ENCODE measurements around the gene FKBP9.

Gene FKBP9

GRCh38 chr7:32957326-32958045, at the start of gene FKBP9:
Gene FKBP9 (plus strand): TSS chr7:32957440. CDS start chr7:32957574, 134 bp downstream.
- TF ChIP-seq GATA2 (IDR thresholded peaks at IDR 0.05; ENCODE audit: low read depth, low read length) (no peak), GATA3 (IDR thresholded peaks at IDR 0.05; ENCODE audit: low read depth, low read length) (no peak)

- TF ChIP-seq GATA2 (IDR thresholded peaks at IDR 0.05; ENCODE audit: low read depth, low read length): no peak
Measured at GRCh38 chr7:32910195-32910594, 47.0 kb upstream of the FKBP9 start.

GRCh38 chr7:32914184-32914583, 43.1 kb upstream of the FKBP9 start:
- TF ChIP-seq GATA2 (IDR thresholded peaks at IDR 0.05; ENCODE audit: low read depth, low read length): no peak

GRCh38 chr7:32915041-32915536, 42.2 kb upstream of the FKBP9 start:
- TF ChIP-seq GATA3 (IDR thresholded peaks at IDR 0.05; ENCODE audit: low read depth, low read length) (no peak), GATA2 (IDR thresholded peaks at IDR 0.05; ENCODE audit: low read depth, low read length) (no peak)

GRCh38 chr7:32916006-32916405, 41.2 kb upstream of the FKBP9 start:
- no peak for TF ChIP-seq GATA2 (IDR thresholded peaks at IDR 0.05; ENCODE audit: low read depth, low read length)
- no peak for TF ChIP-seq GATA3 (IDR thresholded peaks at IDR 0.05; ENCODE audit: low read depth, low read length)

GRCh38 chr7:32921896-32922295, 35.3 kb upstream of the FKBP9 start:
- no peak for TF ChIP-seq GATA2 (IDR thresholded peaks at IDR 0.05; ENCODE audit: low read depth, low read length)
- no peak for TF ChIP-seq GATA3 (IDR thresholded peaks at IDR 0.05; ENCODE audit: low read depth, low read length)

- TF ChIP-seq GATA3 (IDR thresholded peaks at IDR 0.05; ENCODE audit: low read depth, low read length): no peak
- no peak for TF ChIP-seq GATA2 (IDR thresholded peaks at IDR 0.05; ENCODE audit: low read depth, low read length)
Measured at GRCh38 chr7:32928785-32929298, 28.4 kb upstream of the FKBP9 start.

GRCh38 chr7:32929430-32930143, 27.7 kb upstream of the FKBP9 start:
- no peak for TF ChIP-seq GATA2 (IDR thresholded peaks at IDR 0.05; ENCODE audit: low read depth, low read length)
- no peak for TF ChIP-seq GATA3 (IDR thresholded peaks at IDR 0.05; ENCODE audit: low read depth, low read length)

GRCh38 chr7:32930378-32930777, 26.9 kb upstream of the FKBP9 start:
- TF ChIP-seq GATA2 (IDR thresholded peaks at IDR 0.05; ENCODE audit: low read depth, low read length) (no peak), GATA3 (IDR thresholded peaks at IDR 0.05; ENCODE audit: low read depth, low read length) (no peak)

GRCh38 chr7:32935558-32935957, 21.7 kb upstream of the FKBP9 start:
- TF ChIP-seq GATA3 (IDR thresholded peaks at IDR 0.05; ENCODE audit: low read depth, low read length): no peak
- TF ChIP-seq GATA2 (IDR thresholded peaks at IDR 0.05; ENCODE audit: low read depth, low read length): no peak

- TF ChIP-seq GATA2 (IDR thresholded peaks at IDR 0.05; ENCODE audit: low read depth, low read length) (no peak), GATA3 (IDR thresholded peaks at IDR 0.05; ENCODE audit: low read depth, low read length) (no peak)
Measured at GRCh38 chr7:32936689-32937088, 20.6 kb upstream of the FKBP9 start.

GRCh38 chr7:32937344-32938174, 19.7 kb upstream of the FKBP9 start:
- TF ChIP-seq GATA2 (IDR thresholded peaks at IDR 0.05; ENCODE audit: low read depth, low read length): no peak
- TF ChIP-seq GATA3 (IDR thresholded peaks at IDR 0.05; ENCODE audit: low read depth, low read length): no peak

- TF ChIP-seq GATA3 (IDR thresholded peaks at IDR 0.05; ENCODE audit: low read depth, low read length): no peak
- TF ChIP-seq GATA2 (IDR thresholded peaks at IDR 0.05; ENCODE audit: low read depth, low read length): no peak
Measured at GRCh38 chr7:32941181-32941580, 16.1 kb upstream of the FKBP9 start.
